ENCODE data around the gene URGCP. TPM values are rescaled to one million over a fixed set of nuclear protein-coding genes. Genes with fewer than 3 reads are reported as not detected.
A peak's percentile ranks its signal among the peaks of the same experiment; 100 is the strongest.

Gene URGCP
- total RNA-seq (10 to 100 TPM; 34.7 to 37.8 TPM), polyA plus RNA-seq (33.1 TPM)

GRCh38 chr7:43906331-43907010, at the start of gene URGCP:
URGCP (minus strand) TSS chr7:43906596; CDS start chr7:43906575, 21 bp downstream.
- Mint-ChIP-seq H3K27ac (peak within 1 kb of the TSS; percentile 68 to 97 (median 95)), H3K9me3 (no peaks in the 10 kb centered on the region), H3K4me3 (peak within 1 kb of the TSS; percentile 88 to 96 (median 95)), H3K4me1 (peaks cover 30 to 45% (median 44%) of the 10 kb centered on the region in 3 donors), H3K27me3 (no peaks in the 10 kb centered on the region), H3K36me3 (peaks cover 0 to 5% (median 0%) of the 10 kb centered on the region in 3 donors)
- Histone ChIP-seq H3K9me3 (ENCODE audit: low read length) (no peaks in the 10 kb centered on the region), H3K27me3 (ENCODE audit: insufficient read depth, low read length, poor library complexity, severe bottlenecking) (no peaks in the 10 kb centered on the region), H3K4me3 (ENCODE audit: low read length) (peak within 1 kb of the TSS; percentile 58), H3K4me1 (ENCODE audit: insufficient read depth, low read length) (peaks cover 20% of the 10 kb centered on the region), H3K36me3 (ENCODE audit: insufficient read depth, low read length) (no peaks in the 10 kb centered on the region), H3K27ac (ENCODE audit: low read depth, low read length) (peak within 1 kb of the TSS; percentile 57)
- ChIA-PET POLR2A (interaction anchor here (1.8 kb wide), 1 partner anchor 20 kb away, joined by 7 read pairs; the partner anchor contains the start of gene UBE2D4), CTCF (interaction anchor here (0.9 kb wide), 1 partner anchor 12 kb away, joined by 3 read pairs; no protein-coding TSS in a partner anchor)
- peak; percentile 35 to 68 (median 44) for DNase-seq

DNA sequence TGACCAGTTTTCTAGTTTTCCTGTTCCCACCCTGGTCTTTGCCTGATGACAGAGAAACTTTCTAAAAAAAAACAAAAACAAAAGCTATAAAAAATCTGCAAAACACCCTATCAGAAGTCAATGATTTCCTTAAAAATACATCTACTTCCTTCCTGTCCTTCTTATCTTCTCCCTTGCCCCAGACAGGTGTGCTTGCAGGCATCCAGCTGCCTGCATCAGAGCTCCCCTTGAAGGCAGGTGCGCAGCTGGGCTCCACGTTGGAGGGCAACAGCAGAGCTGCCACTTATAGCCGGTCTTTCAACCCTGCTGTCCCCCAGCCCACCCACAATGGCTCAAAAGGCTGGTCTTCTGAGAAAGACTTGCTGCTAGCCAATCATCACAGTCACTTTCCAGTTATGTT, 49.6 kb upstream of the URGCP start:
- Mint-ChIP-seq H3K27ac (peak overlapping the region in 4 of 8 donors; percentile 11 to 71 (median 48)), H3K36me3 (peaks cover 9 to 49% (median 22%) of the 10 kb centered on the region in 3 donors), H3K27me3 (no peaks in the 10 kb centered on the region), H3K9me3 (no peaks in the 10 kb centered on the region), H3K4me3 (no peak overlapping the region), H3K4me1 (peaks cover 3 to 9% (median 6%) of the 10 kb centered on the region in 3 donors)
- no peak for DNase-seq
- POLR2A ChIA-PET, result no interaction called here
- Histone ChIP-seq H3K9me3 (ENCODE audit: low read length) (no peaks in the 10 kb centered on the region), H3K4me1 (ENCODE audit: insufficient read depth, low read length) (peaks cover 13% of the 10 kb centered on the region), H3K36me3 (ENCODE audit: insufficient read depth, low read length) (no peaks in the 10 kb centered on the region), H3K27ac (ENCODE audit: low read depth, low read length) (no peak overlapping the region), H3K27me3 (ENCODE audit: insufficient read depth, low read length, poor library complexity, severe bottlenecking) (no peaks in the 10 kb centered on the region), H3K4me3 (ENCODE audit: low read length) (no peak overlapping the region)
- CTCF ChIA-PET, result no interaction called here

- Mint-ChIP-seq H3K4me3 (no peak overlapping the region), H3K36me3 (peaks cover 9 to 53% (median 16%) of the 10 kb centered on the region in 3 donors), H3K9me3 (no peaks in the 10 kb centered on the region), H3K4me1 (peaks cover 3 to 9% (median 6%) of the 10 kb centered on the region in 3 donors), H3K27me3 (no peaks in the 10 kb centered on the region), H3K27ac (peak overlapping the region in 2 of 8 donors; percentile 3 to 31)
- no peaks in the 10 kb centered on the region for H3K9me3 ChIP-seq (ENCODE audit: low read length)
- H3K27ac ChIP-seq (ENCODE audit: low read depth, low read length), result no peak overlapping the region
- no peak overlapping the region for H3K4me3 ChIP-seq (ENCODE audit: low read length)
- no peaks in the 10 kb centered on the region for H3K27me3 ChIP-seq (ENCODE audit: insufficient read depth, low read length, poor library complexity, severe bottlenecking)
- peaks cover 13% of the 10 kb centered on the region for H3K4me1 ChIP-seq (ENCODE audit: insufficient read depth, low read length)
- ChIA-PET POLR2A (no interaction called here), CTCF (no interaction called here)
- H3K36me3 ChIP-seq (ENCODE audit: insufficient read depth, low read length), result peaks cover 5% of the 10 kb centered on the region
- DNase-seq, result no peak
Observed at GRCh38 chr7:43954524-43955228, 48.3 kb upstream of the URGCP start.

DNA sequence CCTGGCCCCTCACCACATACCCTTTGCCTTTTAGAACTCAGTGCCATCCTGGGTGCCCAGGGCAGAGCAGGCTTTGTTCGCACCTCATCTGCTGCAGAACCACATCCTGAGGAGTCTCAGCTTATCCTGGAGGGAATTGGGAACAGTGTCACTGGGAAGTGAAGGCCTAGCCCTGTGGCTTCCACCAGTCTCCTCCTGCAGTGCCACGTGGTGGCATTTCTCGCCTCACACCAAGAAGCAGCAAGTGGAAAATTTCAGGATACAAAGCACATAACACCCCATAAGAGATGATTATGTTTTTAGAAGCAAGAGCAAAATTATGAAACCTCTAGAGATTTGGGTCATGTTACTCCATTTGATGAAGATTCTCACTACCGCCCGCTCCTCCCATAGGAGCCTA, 46.7 kb upstream of the URGCP start:
- H3K27ac Mint-ChIP-seq, result peak overlapping the region in 3 of 8 donors; percentile 37 to 78 (median 66)
- Histone ChIP-seq H3K4me3 (ENCODE audit: low read length) (no peak overlapping the region), H3K27me3 (ENCODE audit: insufficient read depth, low read length, poor library complexity, severe bottlenecking) (no peaks in the 10 kb centered on the region), H3K27ac (ENCODE audit: low read depth, low read length) (no peak overlapping the region), H3K9me3 (ENCODE audit: low read length) (no peaks in the 10 kb centered on the region), H3K4me1 (ENCODE audit: insufficient read depth, low read length) (peaks cover 13% of the 10 kb centered on the region), H3K36me3 (ENCODE audit: insufficient read depth, low read length) (peaks cover 5% of the 10 kb centered on the region)
- no peaks in the 10 kb centered on the region for H3K27me3 Mint-ChIP-seq
- POLR2A ChIA-PET, result no interaction called here
- no peaks in the 10 kb centered on the region for H3K9me3 Mint-ChIP-seq
- DNase-seq, result no peak
- CTCF ChIA-PET, result no interaction called here
- peaks cover 4 to 63% (median 19%) of the 10 kb centered on the region in 3 donors for H3K36me3 Mint-ChIP-seq
- no peak overlapping the region for H3K4me3 Mint-ChIP-seq
- H3K4me1 Mint-ChIP-seq, result peaks cover 3 to 9% (median 6%) of the 10 kb centered on the region in 3 donors

- DNase-seq, result no peak
- ChIA-PET CTCF (no interaction called here), POLR2A (no interaction called here)
- Mint-ChIP-seq H3K4me1 (peaks cover 3 to 9% (median 6%) of the 10 kb centered on the region in 3 donors), H3K9me3 (no peaks in the 10 kb centered on the region), H3K4me3 (no peak overlapping the region), H3K27me3 (no peaks in the 10 kb centered on the region), H3K27ac (peak overlapping the region in 1 of 8 donors; percentile 51), H3K36me3 (peaks cover 10 to 70% (median 19%) of the 10 kb centered on the region in 3 donors)
- Histone ChIP-seq H3K9me3 (ENCODE audit: low read length) (no peaks in the 10 kb centered on the region), H3K36me3 (ENCODE audit: insufficient read depth, low read length) (peaks cover 5% of the 10 kb centered on the region), H3K27me3 (ENCODE audit: insufficient read depth, low read length, poor library complexity, severe bottlenecking) (no peaks in the 10 kb centered on the region), H3K4me3 (ENCODE audit: low read length) (no peak overlapping the region), H3K4me1 (ENCODE audit: insufficient read depth, low read length) (peaks cover 13% of the 10 kb centered on the region), H3K27ac (ENCODE audit: low read depth, low read length) (no peak overlapping the region)
Observed at GRCh38 chr7:43952028-43952427, 45.6 kb upstream of the URGCP start.

DNA sequence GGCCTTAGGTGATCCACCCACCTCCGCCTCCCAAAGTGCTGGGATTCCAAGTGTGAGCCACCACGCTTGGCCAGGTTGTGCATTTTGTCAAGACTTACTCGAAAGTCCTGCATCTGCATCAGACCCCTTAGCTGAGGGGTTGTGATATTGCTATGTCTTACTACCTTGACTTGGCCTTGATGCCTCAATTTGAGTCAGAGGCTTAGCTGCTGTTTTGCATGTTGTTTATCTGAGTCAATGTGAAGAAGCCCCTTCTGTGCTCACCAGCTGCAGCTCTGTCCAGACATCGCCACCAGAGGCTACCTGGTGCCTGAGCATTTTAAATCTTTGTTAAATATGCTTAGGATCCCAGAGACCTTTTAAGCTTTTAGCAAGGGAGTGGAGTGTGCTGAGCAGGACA, 37.9 kb upstream of the URGCP start:
- Mint-ChIP-seq H3K27ac (no peak overlapping the region), H3K4me3 (no peak overlapping the region), H3K9me3 (no peaks in the 10 kb centered on the region), H3K27me3 (no peaks in the 10 kb centered on the region), H3K36me3 (peaks cover 8 to 46% (median 12%) of the 10 kb centered on the region in 3 donors), H3K4me1 (no peaks in the 10 kb centered on the region)
- Histone ChIP-seq H3K27me3 (ENCODE audit: insufficient read depth, low read length, poor library complexity, severe bottlenecking) (no peaks in the 10 kb centered on the region), H3K36me3 (ENCODE audit: insufficient read depth, low read length) (no peaks in the 10 kb centered on the region), H3K4me1 (ENCODE audit: insufficient read depth, low read length) (no peaks in the 10 kb centered on the region), H3K27ac (ENCODE audit: low read depth, low read length) (no peak overlapping the region), H3K9me3 (ENCODE audit: low read length) (no peaks in the 10 kb centered on the region), H3K4me3 (ENCODE audit: low read length) (no peak overlapping the region)
- DNase-seq, result no peak
- POLR2A ChIA-PET, result no interaction called here
- CTCF ChIA-PET, result no interaction called here

DNA sequence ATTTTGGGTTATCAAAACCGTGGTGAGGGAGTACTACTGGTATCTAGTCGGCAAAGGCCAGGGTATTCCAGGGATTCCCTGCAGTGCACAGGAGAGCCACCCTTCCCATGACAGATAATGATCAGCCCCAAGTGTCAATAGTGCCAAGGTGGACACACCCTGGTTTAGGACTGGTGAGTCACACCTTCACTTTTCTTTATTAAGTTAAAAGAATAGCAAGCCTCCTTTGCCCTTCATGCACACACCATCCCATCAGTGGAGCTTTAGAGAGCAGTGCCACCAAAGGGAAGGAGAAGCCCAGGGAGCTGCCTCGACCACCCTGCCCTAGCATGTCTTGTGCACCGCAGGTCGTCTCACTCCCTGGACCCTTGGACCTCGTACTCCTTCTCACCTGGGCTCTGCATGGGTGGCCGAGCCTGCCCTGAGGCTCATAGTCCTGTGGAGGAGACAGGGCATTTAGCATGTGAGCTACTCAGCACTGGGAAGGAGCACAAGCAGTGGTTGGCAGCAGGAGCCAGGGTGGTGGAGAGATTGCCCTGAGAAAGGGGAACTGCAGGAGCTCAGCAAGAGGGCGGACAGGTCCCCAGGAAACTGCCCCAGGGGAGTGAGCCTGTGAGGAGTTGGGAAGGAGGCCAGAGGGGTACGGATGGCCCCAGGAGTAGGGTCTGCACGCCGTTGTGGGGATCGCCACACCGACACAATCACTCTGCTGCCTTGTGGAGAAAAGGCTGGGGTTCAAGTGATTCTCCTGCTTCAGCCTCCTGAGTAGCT, 37.2 kb upstream of the URGCP start:
- Histone ChIP-seq H3K9me3 (ENCODE audit: low read length) (no peaks in the 10 kb centered on the region), H3K4me3 (ENCODE audit: low read length) (no peak overlapping the region), H3K27ac (ENCODE audit: low read depth, low read length) (no peak overlapping the region), H3K27me3 (ENCODE audit: insufficient read depth, low read length, poor library complexity, severe bottlenecking) (no peaks in the 10 kb centered on the region), H3K36me3 (ENCODE audit: insufficient read depth, low read length) (no peaks in the 10 kb centered on the region), H3K4me1 (ENCODE audit: insufficient read depth, low read length) (no peaks in the 10 kb centered on the region)
- Mint-ChIP-seq H3K27me3 (no peaks in the 10 kb centered on the region), H3K4me3 (no peak overlapping the region), H3K4me1 (no peaks in the 10 kb centered on the region), H3K9me3 (no peaks in the 10 kb centered on the region), H3K36me3 (peaks cover 7 to 40% (median 12%) of the 10 kb centered on the region in 3 donors), H3K27ac (peak overlapping the region in 1 of 8 donors; percentile 52)
- DNase-seq, result no peak
- ChIA-PET CTCF (no interaction called here), POLR2A (no interaction called here)

DNA sequence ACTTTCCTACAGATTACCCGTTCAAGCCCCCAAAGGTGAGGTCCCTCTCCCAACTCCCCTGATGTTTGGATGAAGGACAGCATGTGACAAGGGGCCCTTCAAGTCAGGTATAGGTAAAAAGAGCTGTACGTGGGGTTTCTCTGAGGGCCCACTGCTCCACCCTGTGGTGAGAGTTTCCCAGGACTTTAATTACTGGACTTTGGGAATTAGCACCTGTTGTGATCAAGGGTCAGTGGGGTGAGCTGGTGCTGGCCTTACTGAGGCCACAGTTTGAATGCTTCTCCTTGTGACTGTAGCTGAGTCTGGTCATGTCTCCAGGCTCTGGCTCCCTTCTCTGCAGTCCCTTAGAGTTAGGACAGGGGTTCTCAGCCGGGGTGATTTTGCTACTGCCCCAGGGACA, 36.6 kb upstream of the URGCP start:
- no peaks in the 10 kb centered on the region for H3K27me3 Mint-ChIP-seq

More for the DNA sequence above, 36.6 kb upstream of the URGCP start:
- CTCF ChIA-PET, result no interaction called here
- H3K27ac Mint-ChIP-seq, result peak overlapping the region in 1 of 8 donors; percentile 72
- no peaks in the 10 kb centered on the region for H3K36me3 ChIP-seq (ENCODE audit: insufficient read depth, low read length)
- no peaks in the 10 kb centered on the region for H3K4me1 ChIP-seq (ENCODE audit: insufficient read depth, low read length)
- no peak overlapping the region for H3K4me3 Mint-ChIP-seq
- H3K27ac ChIP-seq (ENCODE audit: low read depth, low read length), result no peak overlapping the region
- no peaks in the 10 kb centered on the region for H3K27me3 ChIP-seq (ENCODE audit: insufficient read depth, low read length, poor library complexity, severe bottlenecking)
- H3K36me3 Mint-ChIP-seq, result peaks cover 4 to 35% (median 12%) of the 10 kb centered on the region in 3 donors
- H3K9me3 ChIP-seq (ENCODE audit: low read length), result no peaks in the 10 kb centered on the region
- no peak for DNase-seq
- POLR2A ChIA-PET, result no interaction called here
- H3K9me3 Mint-ChIP-seq, result no peaks in the 10 kb centered on the region
- H3K4me3 ChIP-seq (ENCODE audit: low read length), result no peak overlapping the region
- H3K4me1 Mint-ChIP-seq, result no peaks in the 10 kb centered on the region
